CD14-positive monocyte (primary cell): Measurements from ENCODE around the gene RNF31. TPM values are rescaled to one million over a fixed set of nuclear protein-coding genes. Genes with fewer than 3 reads are reported as not detected.

Experiments used
- DNase-seq, 3 donors: peaks; one replicate each; pipeline ENCODE4 v3.0.0-alpha.2; 2011 to 2022
- H2AFZ ChIP-seq: 2 replicates; pipeline ENCODE4 v1.6.0; 2012; ENCODE audit warnings: mild to moderate bottlenecking, low read depth, low read length, inconsistent platforms; ENCODE audit not compliant: insufficient read depth, poor library complexity, severe bottlenecking
- H3K27ac ChIP-seq, 2 donors: 1 replicate in 1 of 2; 2 replicates in 1 of 2; pipeline ENCODE4 v1.5.1; 2012 to 2013; ENCODE audit warnings: low read length in 2 of 2, control low read depth in 1 of 2, inconsistent platforms in 1 of 2, low read depth in 1 of 2, mild to moderate bottlenecking in 1 of 2
- H3K27me3 ChIP-seq, 2 donors: one replicate each; pipeline versions ENCODE4 v1.6.0 to v1.6.1; 2011 to 2013; ENCODE audit warnings: low read length in 2 of 2; ENCODE audit not compliant: control insufficient read depth in 2 of 2, insufficient read depth in 2 of 2
- H3K36me3 ChIP-seq, 2 donors: replicated peaks in 1 of 2; 1 replicate in 1 of 2; 2 replicates in 1 of 2; pipeline versions ENCODE4 v1.5.1 to v1.6.1; 2012 to 2013; ENCODE audit warnings: low read length in 2 of 2, control low read depth in 1 of 2, inconsistent platforms in 1 of 2, mild to moderate bottlenecking in 1 of 2; ENCODE audit not compliant: insufficient read depth in 2 of 2, control insufficient read depth in 1 of 2
- H3K4me1 ChIP-seq, 2 donors: 1 replicate in 1 of 2; 2 replicates in 1 of 2; pipeline versions ENCODE4 v1.5.1 to v1.6.1; 2012 to 2013; ENCODE audit warnings: low read length in 2 of 2, control low read depth in 1 of 2, inconsistent platforms in 1 of 2, mild to moderate bottlenecking in 1 of 2, moderate library complexity in 1 of 2; ENCODE audit not compliant: insufficient read depth in 2 of 2, control insufficient read depth in 1 of 2
- H3K4me2 ChIP-seq: replicated peaks from 2 replicates; pipeline ENCODE3; 2012; ENCODE audit warnings: low read length, moderate library complexity, mild to moderate bottlenecking; ENCODE audit not compliant: poor library complexity, severe bottlenecking; ENCODE audit errors: extremely low read depth
- H3K4me3 ChIP-seq, 3 experiments: fragments of 200-600 bp in 1 of 3; sonication (generic) in 1 of 3; replicated peaks in 1 of 3; 1 replicate in 2 of 3; 2 replicates in 1 of 3; pipeline ENCODE4 v1.5.1; 2011 to 2013; ENCODE audit warnings: low read length in 3 of 3, mild to moderate bottlenecking in 3 of 3, control low read depth in 2 of 3, low read depth in 2 of 3, inconsistent platforms in 1 of 3, moderate library complexity in 1 of 3
- H3K79me2 ChIP-seq: 2 replicates; pipeline ENCODE4 v1.6.0; 2012; ENCODE audit warnings: mild to moderate bottlenecking, control low read depth, inconsistent platforms, low read length, moderate library complexity; ENCODE audit not compliant: insufficient read depth
- H3K9ac ChIP-seq: 2 replicates; pipeline ENCODE4 v1.6.0; 2017; ENCODE audit warnings: low read length, mild to moderate bottlenecking; ENCODE audit not compliant: insufficient read depth, poor library complexity, severe bottlenecking
- H3K9me3 ChIP-seq, 2 donors: replicated peaks in 1 of 2; 1 replicate in 1 of 2; 2 replicates in 1 of 2; pipeline versions ENCODE4 v1.5.1 to v1.6.1; 2012 to 2013; ENCODE audit warnings: low read length in 2 of 2, control low read depth in 1 of 2; ENCODE audit not compliant: control insufficient read depth in 1 of 2, insufficient read depth in 1 of 2
- H4K20me1 ChIP-seq: 2 replicates; pipeline ENCODE4 v1.6.0; 2012; ENCODE audit warnings: mild to moderate bottlenecking, low read length, control low read depth, moderate library complexity; ENCODE audit not compliant: insufficient read depth
- H3K27ac Mint-ChIP-seq, 7 donors: one replicate each; pipeline ENCODE4 v1.8.0; 2020; ENCODE audit warnings: mild to moderate bottlenecking in 7 of 7, mixed read lengths in 7 of 7, moderate library complexity in 6 of 7, inconsistent platforms in 2 of 7
- H3K27me3 Mint-ChIP-seq, 3 donors: one replicate each; pipeline ENCODE4 v1.8.0; 2021 to 2022; ENCODE audit warnings: low read depth in 3 of 3, mild to moderate bottlenecking in 3 of 3, mixed read lengths in 3 of 3, moderate library complexity in 3 of 3, inconsistent platforms in 1 of 3
- H3K36me3 Mint-ChIP-seq, 2 donors: one replicate each; pipeline ENCODE4 v1.8.0; 2020; ENCODE audit warnings: mixed read lengths in 2 of 2, inconsistent platforms in 1 of 2, mild to moderate bottlenecking in 1 of 2
- H3K4me1 Mint-ChIP-seq: one replicate; pipeline ENCODE4 v1.8.0; 2020; ENCODE audit warnings: mild to moderate bottlenecking, mixed read lengths
- H3K4me3 Mint-ChIP-seq, 2 donors: one replicate each; pipeline ENCODE4 v1.8.0; 2020; ENCODE audit warnings: mild to moderate bottlenecking in 2 of 2, mixed read lengths in 2 of 2, moderate library complexity in 1 of 2
- H3K9me3 Mint-ChIP-seq, 7 donors: one replicate each; pipeline ENCODE4 v1.8.0; 2020 to 2022; ENCODE audit warnings: mixed read lengths in 7 of 7, mild to moderate bottlenecking in 6 of 7, moderate library complexity in 6 of 7, inconsistent platforms in 2 of 7
- WGBS: methylation state at CpG from one replicate; pipeline ENCODE4 v1.1.5; 2013; ENCODE audit warnings: missing lambda C conversion rate; ENCODE audit not compliant: insufficient coverage; 5-methylcytosine and 5-hydroxymethylcytosine counted together
- intact Hi-C, 2 donors: fragments of 100-400 bp; cut with micrococcal nuclease; formaldehyde crosslinking; loops; one replicate each; pipeline versions ENCODE4 v1.15.0 to v1.15.1; 2023
- polyA plus RNA-seq, 3 donors: library from polyadenylated mRNA; depleted of rRNA in 1 of 3; unstranded in 2 of 3; stranded (reverse) in 1 of 3; fragments of 300-500 nt in 2 of 3; fragments of >200 nt in 1 of 3; fragmentation: Illumina TruSeq in 2 of 3; gene quantifications; 1 replicate in 2 of 3; 2 replicates in 1 of 3; pipeline ENCODE4 v1.2.3, GENCODE V29; 2012 to 2021
- TF ChIP-seq, protein P1 (sequence below): fragments of 200-600 bp; IDR thresholded peaks from one replicate; pipeline ENCODE4 v1.8.0; 2022; ENCODE audit warnings: antibody characterized with exemption, mild to moderate bottlenecking

RNF31 gene
- polyA plus RNA-seq, 3 donors = 30.7 to 63.2 (median 36.8) TPM

DNA sequence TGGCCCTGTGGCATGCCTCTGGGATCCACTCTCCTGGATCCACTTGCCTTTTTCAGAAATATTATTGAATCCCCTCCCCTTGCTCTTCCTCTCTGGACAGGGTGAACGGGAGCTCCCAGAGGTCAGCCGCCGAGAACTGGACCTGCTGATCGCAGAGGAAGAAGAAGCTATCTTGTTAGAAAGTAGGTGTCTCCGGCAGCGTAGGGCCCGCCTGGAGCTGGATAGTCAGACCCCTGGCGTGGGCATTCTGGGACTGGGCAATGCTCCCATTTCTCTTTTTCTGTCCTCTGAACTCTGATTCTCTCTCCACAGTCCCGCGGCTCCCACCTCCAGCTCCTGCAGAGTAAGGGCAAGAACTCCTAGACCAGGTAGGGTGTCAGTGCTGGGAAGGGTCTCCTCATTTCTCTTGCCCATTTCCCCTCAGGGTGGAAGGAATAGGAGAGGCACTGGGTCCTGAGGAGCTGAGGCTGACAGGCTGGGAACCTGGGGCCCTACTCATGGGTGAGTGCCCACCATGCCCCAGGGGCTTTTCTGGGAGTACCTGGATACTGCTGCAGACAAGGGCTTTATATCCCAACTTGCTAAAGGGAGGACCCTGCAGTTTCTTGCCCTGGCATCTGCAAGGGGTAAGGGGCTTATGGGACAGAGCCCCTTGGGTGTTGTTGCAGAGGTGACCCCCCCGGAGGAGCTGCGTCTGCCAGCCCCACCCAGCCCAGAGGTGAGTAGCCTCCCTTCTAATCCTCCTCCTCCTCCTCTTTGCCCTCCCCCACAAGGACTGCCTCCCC is 29.9 kb downstream of the RNF31 start:
- Mint-ChIP-seq H3K4me1 (peaks cover 3% of the 10 kb centered on the region), H3K4me3 (no peak overlapping the region), H3K36me3 (peaks cover 79 to 95% of the 10 kb centered on the region in 2 donors), H3K27ac (no peak overlapping the region), H3K27me3 (peaks cover 1 to 4% (median 3%) of the 10 kb centered on the region in 3 donors), H3K9me3 (no peaks in the 10 kb centered on the region)
- H3K9ac ChIP-seq = no peak overlapping the region
- H3K4me1 ChIP-seq = peaks cover 2 to 5% of the 10 kb centered on the region in 2 donors
- H3K27me3 ChIP-seq = no peaks in the 10 kb centered on the region
- no peak overlapping the region for H3K4me3 ChIP-seq
- H4K20me1 ChIP-seq = peaks cover 11% of the 10 kb centered on the region
- DNase-seq = no peak
- H3K79me2 ChIP-seq = no peaks in the 10 kb centered on the region
- no peak overlapping the region for H2AFZ ChIP-seq
- peaks cover 67 to 86% of the 10 kb centered on the region in 2 donors for H3K36me3 ChIP-seq
- no peak overlapping the region for H3K27ac ChIP-seq
- no CpG with 5 or more reads among the region's 12 CpGs for WGBS
- no peaks in the 10 kb centered on the region for H3K9me3 ChIP-seq
- TF ChIP-seq, protein P1, sequence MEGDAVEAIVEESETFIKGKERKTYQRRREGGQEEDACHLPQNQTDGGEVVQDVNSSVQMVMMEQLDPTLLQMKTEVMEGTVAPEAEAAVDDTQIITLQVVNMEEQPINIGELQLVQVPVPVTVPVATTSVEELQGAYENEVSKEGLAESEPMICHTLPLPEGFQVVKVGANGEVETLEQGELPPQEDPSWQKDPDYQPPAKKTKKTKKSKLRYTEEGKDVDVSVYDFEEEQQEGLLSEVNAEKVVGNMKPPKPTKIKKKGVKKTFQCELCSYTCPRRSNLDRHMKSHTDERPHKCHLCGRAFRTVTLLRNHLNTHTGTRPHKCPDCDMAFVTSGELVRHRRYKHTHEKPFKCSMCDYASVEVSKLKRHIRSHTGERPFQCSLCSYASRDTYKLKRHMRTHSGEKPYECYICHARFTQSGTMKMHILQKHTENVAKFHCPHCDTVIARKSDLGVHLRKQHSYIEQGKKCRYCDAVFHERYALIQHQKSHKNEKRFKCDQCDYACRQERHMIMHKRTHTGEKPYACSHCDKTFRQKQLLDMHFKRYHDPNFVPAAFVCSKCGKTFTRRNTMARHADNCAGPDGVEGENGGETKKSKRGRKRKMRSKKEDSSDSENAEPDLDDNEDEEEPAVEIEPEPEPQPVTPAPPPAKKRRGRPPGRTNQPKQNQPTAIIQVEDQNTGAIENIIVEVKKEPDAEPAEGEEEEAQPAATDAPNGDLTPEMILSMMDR = no peak
- H3K4me2 ChIP-seq = no peak overlapping the region
- intact Hi-C loops = no loop called here

DNA sequence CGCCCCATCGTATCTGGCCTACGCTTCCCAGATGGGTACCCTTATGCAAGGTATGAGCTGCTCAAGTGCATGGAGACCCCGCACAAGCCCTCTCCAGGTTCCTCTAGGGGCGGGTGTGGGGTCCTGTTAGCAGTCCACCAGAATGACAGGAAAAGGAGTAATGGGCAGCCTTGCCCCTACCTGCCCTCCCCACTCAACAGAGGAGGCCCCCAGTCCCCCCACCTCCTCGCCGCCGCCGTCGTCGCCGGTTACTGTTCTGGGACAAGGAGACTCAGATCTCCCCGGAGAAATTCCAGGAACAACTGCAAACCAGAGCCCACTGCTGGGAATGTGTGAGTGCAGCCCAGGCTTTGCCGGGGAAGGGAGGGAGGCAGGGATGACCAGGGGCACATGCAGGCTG is 30.6 kb downstream of the RNF31 start:
- H3K27ac ChIP-seq = no peak overlapping the region
- Mint-ChIP-seq H3K36me3 (peaks cover 80 to 98% of the 10 kb centered on the region in 2 donors), H3K9me3 (no peaks in the 10 kb centered on the region), H3K27ac (no peak overlapping the region), H3K4me1 (no peaks in the 10 kb centered on the region), H3K4me3 (no peak overlapping the region), H3K27me3 (peaks cover 0 to 4% (median 2%) of the 10 kb centered on the region in 3 donors)
- no peak overlapping the region for H3K4me2 ChIP-seq
- H3K4me1 ChIP-seq = no peaks in the 10 kb centered on the region
- H3K36me3 ChIP-seq = peaks cover 73 to 90% of the 10 kb centered on the region in 2 donors
- WGBS = 100% methylated on average over 10 of the region's 14 CpGs
- peaks cover 5% of the 10 kb centered on the region for H4K20me1 ChIP-seq
- H3K27me3 ChIP-seq = no peaks in the 10 kb centered on the region
- intact Hi-C loops = no loop called here
- H2AFZ ChIP-seq = no peak overlapping the region
- H3K9ac ChIP-seq = no peak overlapping the region
- no peaks in the 10 kb centered on the region for H3K9me3 ChIP-seq
- H3K79me2 ChIP-seq = no peaks in the 10 kb centered on the region
- TF ChIP-seq, protein P1 = no peak
- H3K4me3 ChIP-seq = no peak overlapping the region
- no peak for DNase-seq
